ENCODE data around the gene NPHP3. TPM values are rescaled to one million over a fixed set of nuclear protein-coding genes. Genes with fewer than 3 reads are reported as not detected.

NPHP3 gene
- total and polyA plus RNA-seq, 8 donors: 3.9 to 213 (median 28.8) TPM

DNA sequence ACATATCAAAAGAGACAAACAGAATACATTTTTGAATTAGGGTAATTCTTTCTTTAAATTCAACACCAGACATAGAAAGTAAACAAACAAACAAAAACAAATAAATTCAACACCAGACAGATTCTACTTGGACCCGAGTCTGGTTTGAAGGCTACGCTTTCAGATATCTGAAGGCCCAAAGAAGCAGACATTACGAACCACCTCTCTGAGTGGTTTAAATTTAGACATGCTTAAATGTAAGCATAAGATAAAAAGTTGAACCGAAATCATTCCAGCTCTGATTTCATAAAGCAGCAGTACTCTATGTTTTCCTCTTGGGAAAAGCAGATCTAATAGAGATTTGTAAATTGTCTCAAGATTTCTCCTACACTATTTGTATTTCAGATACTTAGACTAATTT, 32.2 kb downstream of the NPHP3 start:
- peaks cover 47 to 99% (median 96%) of the 10 kb centered on the region in 4 donors for H3K36me3 ChIP-seq
- intact Hi-C loops (cut with DNase I; ENCODE audit: low total_unique reads): no loop called here

DNA sequence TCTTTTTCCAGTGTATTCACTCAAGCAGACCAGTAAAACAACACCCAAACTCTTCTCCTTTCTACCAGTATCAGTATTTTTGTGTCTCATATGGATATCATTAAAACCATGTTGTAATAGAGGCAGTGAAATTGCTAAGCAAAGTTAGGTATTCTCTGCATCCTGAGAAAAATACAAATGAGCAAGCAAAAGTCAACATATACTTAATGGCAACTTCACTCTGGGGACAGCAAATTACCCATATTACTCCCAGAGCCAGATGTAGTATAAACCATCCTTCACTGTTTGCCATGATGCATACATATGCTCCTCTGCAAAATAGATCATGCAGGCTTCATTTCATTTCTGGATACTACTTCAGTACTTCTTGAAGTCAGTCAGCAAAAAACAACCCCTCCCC, 40.0 kb downstream of the NPHP3 start:
- Histone ChIP-seq H3K27me3 (no peaks in the 10 kb centered on the region), H3K36me3 (peaks cover 21 to 93% (median 87%) of the 10 kb centered on the region in 4 donors), H3K4me1 (no peaks in the 10 kb centered on the region), H3K4me3 (no peak overlapping the region), H3K27ac (no peak overlapping the region), H3K9me3 (no peaks in the 10 kb centered on the region)
- no peak for DNase-seq
- intact Hi-C loops (cut with DNase I; ENCODE audit: low total_unique reads): no loop called here
- TF ChIP-seq, protein P1, sequence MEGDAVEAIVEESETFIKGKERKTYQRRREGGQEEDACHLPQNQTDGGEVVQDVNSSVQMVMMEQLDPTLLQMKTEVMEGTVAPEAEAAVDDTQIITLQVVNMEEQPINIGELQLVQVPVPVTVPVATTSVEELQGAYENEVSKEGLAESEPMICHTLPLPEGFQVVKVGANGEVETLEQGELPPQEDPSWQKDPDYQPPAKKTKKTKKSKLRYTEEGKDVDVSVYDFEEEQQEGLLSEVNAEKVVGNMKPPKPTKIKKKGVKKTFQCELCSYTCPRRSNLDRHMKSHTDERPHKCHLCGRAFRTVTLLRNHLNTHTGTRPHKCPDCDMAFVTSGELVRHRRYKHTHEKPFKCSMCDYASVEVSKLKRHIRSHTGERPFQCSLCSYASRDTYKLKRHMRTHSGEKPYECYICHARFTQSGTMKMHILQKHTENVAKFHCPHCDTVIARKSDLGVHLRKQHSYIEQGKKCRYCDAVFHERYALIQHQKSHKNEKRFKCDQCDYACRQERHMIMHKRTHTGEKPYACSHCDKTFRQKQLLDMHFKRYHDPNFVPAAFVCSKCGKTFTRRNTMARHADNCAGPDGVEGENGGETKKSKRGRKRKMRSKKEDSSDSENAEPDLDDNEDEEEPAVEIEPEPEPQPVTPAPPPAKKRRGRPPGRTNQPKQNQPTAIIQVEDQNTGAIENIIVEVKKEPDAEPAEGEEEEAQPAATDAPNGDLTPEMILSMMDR (IDR thresholded peaks at IDR 0.05): no peak
- TF ChIP-seq POLR2A (IDR thresholded peaks at IDR 0.05): no peak
- no peak for TF ChIP-seq EP300 (IDR thresholded peaks at IDR 0.05)
- no peak for TF ChIP-seq POLR2AphosphoS5 (IDR thresholded peaks at IDR 0.05)

More for the DNA sequence above, 32.2 kb downstream of the NPHP3 start:
- DNase-seq: no peak
- WGBS, 5 donors: 90 to 97% (median 96%) methylated on average over 4 of the region's 4 CpGs
- Histone ChIP-seq H3K9me3 (no peaks in the 10 kb centered on the region), H3K27me3 (no peaks in the 10 kb centered on the region), H3K4me1 (no peaks in the 10 kb centered on the region), H3K4me3 (no peak overlapping the region), H3K27ac (no peak overlapping the region)
- TF ChIP-seq POLR2A (IDR thresholded peaks at IDR 0.05) (no peak), EP300 (IDR thresholded peaks at IDR 0.05) (no peak), POLR2AphosphoS5 (IDR thresholded peaks at IDR 0.05) (no peak)
- TF ChIP-seq, protein P1 (IDR thresholded peaks at IDR 0.05): no peak

DNA sequence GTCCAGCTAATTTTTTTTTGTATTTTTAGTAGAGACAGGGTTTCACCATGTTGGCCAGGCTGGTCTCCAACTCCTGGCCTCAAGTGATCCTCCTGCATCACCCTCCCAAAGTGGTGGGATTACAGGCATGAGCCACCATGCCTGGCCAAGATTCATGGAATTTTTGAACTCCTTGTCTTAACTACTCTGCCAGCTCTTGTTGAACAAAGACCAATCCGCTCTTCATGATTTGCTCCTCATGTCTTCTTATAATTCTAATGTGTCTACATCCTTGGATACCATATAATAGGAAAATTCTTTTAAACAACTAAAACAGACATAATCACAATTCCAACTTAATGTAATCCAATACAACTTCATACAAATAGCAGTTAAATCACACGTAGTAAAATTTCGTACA, 40.8 kb downstream of the NPHP3 start:
- intact Hi-C loops (cut with DNase I; ENCODE audit: low total_unique reads): no loop called here
- no peak for DNase-seq
- Histone ChIP-seq H3K36me3 (peaks cover 19 to 95% (median 88%) of the 10 kb centered on the region in 4 donors), H3K27me3 (no peaks in the 10 kb centered on the region), H3K27ac (no peak overlapping the region), H3K4me1 (no peaks in the 10 kb centered on the region), H3K4me3 (no peak overlapping the region), H3K9me3 (no peaks in the 10 kb centered on the region)
- TF ChIP-seq, protein P1 (IDR thresholded peaks at IDR 0.05): no peak
- TF ChIP-seq POLR2AphosphoS5 (IDR thresholded peaks at IDR 0.05) (no peak), EP300 (IDR thresholded peaks at IDR 0.05) (no peak), POLR2A (IDR thresholded peaks at IDR 0.05) (no peak)
- WGBS, 5 donors: 95 to 99% (median 98%) methylated on average over 3 of the region's 3 CpGs

- Histone ChIP-seq H3K9me3 (no peaks in the 10 kb centered on the region), H3K36me3 (peaks cover 15 to 96% (median 88%) of the 10 kb centered on the region in 4 donors), H3K27ac (no peak overlapping the region), H3K4me3 (no peak overlapping the region), H3K27me3 (no peaks in the 10 kb centered on the region), H3K4me1 (no peaks in the 10 kb centered on the region)
- intact Hi-C loops (cut with DNase I; ENCODE audit: low total_unique reads): no loop called here
- WGBS, 5 donors: 85 to 93% (median 87%) methylated on average over 5 of the region's 5 CpGs
- DNase-seq: no peak
- TF ChIP-seq EP300 (IDR thresholded peaks at IDR 0.05) (no peak), POLR2AphosphoS5 (IDR thresholded peaks at IDR 0.05) (no peak), POLR2A (IDR thresholded peaks at IDR 0.05) (no peak)
- TF ChIP-seq, protein P1 (IDR thresholded peaks at IDR 0.05): no peak
These were observed 42.3 kb downstream of the NPHP3 start for GRCh38 chr3:132679911-132680310.
